ENCODE results near the gene CHD3.
A peak's percentile ranks its signal among the peaks of the same experiment; 100 is the strongest.

Gene CHD3

DNA sequence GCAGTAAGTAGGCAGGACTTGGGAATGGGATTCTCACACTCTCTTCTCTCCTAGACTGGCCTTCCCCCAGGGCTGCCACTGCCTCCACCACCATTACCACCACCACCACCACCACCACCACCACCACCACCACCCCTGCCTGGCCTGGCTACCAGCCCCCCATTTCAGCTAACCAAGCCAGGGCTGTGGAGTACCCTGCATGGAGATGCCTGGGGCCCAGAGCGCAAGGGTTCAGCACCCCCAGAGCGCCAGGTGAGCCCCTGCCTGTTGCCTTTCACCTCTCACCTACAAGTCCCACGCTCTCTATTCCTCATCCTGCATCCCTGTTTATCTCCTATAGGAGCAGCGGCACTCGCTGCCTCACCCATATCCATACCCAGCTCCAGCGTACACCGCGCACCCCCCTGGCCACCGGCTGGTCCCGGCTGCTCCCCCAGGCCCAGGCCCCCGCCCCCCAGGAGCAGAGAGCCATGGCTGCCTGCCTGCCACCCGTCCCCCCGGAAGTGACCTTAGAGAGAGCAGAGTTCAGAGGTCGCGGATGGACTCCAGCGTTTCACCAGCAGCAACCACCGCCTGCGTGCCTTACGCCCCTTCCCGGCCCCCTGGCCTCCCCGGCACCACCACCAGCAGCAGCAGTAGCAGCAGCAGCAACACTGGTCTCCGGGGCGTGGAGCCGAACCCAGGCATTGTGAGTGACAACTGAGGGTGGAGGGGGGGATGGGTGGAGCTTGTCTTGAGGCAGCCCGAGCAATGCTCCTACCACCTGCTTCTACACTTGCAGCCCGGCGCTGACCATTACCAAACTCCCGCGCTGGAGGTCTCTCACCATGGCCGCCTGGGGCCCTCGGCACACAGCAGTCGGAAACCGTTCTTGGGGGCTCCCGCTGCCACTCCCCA lies 41.6 kb upstream of the CHD3 start:
- TF ChIP-seq, protein P1, sequence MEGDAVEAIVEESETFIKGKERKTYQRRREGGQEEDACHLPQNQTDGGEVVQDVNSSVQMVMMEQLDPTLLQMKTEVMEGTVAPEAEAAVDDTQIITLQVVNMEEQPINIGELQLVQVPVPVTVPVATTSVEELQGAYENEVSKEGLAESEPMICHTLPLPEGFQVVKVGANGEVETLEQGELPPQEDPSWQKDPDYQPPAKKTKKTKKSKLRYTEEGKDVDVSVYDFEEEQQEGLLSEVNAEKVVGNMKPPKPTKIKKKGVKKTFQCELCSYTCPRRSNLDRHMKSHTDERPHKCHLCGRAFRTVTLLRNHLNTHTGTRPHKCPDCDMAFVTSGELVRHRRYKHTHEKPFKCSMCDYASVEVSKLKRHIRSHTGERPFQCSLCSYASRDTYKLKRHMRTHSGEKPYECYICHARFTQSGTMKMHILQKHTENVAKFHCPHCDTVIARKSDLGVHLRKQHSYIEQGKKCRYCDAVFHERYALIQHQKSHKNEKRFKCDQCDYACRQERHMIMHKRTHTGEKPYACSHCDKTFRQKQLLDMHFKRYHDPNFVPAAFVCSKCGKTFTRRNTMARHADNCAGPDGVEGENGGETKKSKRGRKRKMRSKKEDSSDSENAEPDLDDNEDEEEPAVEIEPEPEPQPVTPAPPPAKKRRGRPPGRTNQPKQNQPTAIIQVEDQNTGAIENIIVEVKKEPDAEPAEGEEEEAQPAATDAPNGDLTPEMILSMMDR (conservative IDR thresholded peaks at IDR 0.05): no peak
- H3K27ac ChIP-seq: no peak overlapping the region

DNA sequence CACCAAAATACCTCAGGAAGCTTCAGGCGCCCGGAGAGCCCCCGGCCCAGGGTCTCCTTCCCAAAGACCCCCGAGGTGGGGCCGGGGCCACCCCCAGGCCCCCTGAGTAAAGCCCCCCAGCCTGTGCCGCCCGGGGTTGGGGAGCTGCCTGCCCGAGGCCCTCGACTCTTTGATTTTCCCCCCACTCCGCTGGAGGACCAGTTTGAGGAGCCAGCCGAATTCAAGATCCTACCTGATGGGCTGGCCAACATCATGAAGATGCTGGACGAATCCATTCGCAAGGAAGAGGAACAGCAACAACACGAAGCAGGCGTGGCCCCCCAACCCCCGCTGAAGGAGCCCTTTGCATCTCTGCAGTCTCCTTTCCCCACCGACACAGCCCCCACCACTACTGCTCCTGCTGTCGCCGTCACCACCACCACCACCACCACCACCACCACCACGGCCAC lies 40.4 kb upstream of the CHD3 start:
- TF ChIP-seq, protein P1 (conservative IDR thresholded peaks at IDR 0.05): no peak
- H3K27ac ChIP-seq: no peak overlapping the region

DNA sequence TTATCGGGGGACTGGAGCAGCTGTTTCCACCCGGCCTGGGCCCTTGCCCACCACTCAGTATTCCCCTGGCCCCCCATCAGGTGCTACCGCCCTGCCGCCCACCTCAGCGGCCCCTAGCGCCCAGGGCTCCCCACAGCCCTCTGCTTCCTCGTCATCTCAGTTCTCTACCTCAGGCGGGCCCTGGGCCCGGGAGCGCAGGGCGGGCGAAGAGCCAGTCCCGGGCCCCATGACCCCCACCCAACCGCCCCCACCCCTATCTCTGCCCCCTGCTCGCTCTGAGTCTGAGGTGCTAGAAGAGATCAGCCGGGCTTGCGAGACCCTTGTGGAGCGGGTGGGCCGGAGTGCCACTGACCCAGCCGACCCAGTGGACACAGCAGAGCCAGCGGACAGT lies 39.9 kb upstream of the CHD3 start:
- TF ChIP-seq, protein P1 (conservative IDR thresholded peaks at IDR 0.05): no peak
- no peak overlapping the region for H3K27ac ChIP-seq

DNA sequence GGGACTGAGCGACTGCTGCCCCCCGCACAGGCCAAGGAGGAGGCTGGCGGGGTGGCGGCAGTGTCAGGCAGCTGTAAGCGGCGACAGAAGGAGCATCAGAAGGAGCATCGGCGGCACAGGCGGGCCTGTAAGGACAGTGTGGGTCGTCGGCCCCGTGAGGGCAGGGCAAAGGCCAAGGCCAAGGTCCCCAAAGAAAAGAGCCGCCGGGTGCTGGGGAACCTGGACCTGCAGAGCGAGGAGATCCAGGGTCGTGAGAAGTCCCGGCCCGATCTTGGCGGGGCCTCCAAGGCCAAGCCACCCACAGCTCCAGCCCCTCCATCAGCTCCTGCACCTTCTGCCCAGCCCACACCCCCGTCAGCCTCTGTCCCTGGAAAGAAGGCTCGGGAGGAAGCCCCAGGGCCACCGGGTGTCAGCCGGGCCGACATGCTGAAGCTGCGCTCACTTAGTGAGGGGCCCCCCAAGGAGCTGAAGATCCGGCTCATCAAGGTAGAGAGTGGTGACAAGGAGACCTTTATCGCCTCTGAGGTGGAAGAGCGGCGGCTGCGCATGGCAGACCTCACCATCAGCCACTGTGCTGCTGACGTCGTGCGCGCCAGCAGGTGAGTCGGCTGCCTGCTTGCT lies 39.3 kb upstream of the CHD3 start:
- no peak overlapping the region for H3K27ac ChIP-seq
- TF ChIP-seq, protein P1 (conservative IDR thresholded peaks at IDR 0.05): no peak

DNA sequence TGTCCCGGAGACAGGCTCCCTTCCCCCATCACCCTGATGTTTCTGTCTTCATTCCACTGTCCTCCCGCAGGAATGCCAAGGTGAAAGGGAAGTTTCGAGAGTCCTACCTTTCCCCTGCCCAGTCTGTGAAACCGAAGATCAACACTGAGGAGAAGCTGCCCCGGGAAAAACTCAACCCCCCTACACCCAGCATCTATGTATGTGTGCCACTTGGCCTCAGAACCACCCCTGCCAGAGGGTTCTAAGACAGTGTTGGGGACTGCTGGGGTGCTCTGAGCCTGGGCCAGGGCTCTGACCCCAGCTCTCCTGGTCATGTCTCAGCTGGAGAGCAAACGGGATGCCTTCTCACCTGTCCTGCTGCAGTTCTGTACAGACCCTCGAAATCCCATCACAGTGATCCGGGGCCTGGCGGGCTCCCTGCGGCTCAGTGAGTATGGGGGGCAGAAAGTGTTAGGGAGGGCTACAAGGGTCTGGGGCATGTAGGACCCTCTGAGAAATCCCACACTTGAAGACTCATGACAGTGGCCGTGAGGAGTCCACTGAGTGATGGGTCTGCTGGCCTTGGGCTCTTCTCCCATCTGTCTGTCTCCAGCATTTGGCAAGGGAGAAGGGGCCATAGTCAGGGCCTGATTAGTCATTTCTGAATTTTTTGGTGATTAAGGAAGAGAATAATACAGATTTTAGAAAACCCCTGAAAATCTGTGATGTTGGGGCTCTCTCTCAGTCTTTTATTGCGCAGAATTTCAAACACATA lies 38.7 kb upstream of the CHD3 start:
- H3K27ac ChIP-seq: no peak overlapping the region
- TF ChIP-seq, protein P1 (conservative IDR thresholded peaks at IDR 0.05): no peak

DNA sequence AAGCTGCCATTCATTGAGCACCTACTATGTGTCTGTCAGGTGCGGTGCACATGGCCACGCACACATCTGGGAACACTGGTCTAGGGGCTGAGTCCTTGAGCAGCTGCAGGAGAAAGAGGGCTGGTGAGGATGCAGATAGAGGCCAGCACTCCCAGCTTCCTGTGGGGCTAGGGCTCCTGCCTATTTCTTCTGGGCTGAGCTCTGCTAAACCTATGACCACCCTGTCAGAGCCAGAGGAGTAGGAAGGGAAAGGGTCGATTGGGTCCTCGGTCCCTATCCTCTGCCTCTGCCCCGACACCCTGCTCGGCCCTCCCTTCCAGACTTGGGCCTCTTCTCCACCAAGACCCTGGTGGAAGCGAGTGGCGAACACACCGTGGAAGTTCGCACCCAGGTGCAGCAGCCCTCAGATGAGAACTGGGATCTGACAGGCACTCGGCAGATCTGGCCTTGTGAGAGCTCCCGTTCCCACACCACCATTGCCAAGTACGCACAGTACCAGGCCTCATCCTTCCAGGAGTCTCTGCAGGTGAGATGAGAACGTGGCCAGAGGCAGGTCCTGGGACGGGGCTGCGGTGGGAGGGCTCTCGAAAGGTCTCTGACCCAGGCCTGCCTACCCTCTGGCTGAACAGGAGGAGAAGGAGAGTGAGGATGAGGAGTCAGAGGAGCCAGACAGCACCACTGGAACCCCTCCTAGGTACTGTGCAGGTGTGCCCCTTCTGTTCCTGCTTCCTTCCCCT lies 37.7 kb upstream of the CHD3 start:
- H3K27ac ChIP-seq: peak overlapping the region; percentile 36; the same call in 1 of the 2 replicates
- TF ChIP-seq, protein P1 (conservative IDR thresholded peaks at IDR 0.05): no peak
